Measurements from ENCODE around the gene MXRA7.
"Not testable (repeated sequence)": the region's sequence is repeated elsewhere in the genome, so short reads cannot be mapped to it uniquely, and the experiment has no call there.

Gene MXRA7

GRCh38 chr17:76714822-76715495 lies 4.2 kb upstream of the MXRA7 start:
- DNase-seq, result no peak

GRCh38 chr17:76714336-76714735 lies 3.6 kb upstream of the MXRA7 start:
- DNase-seq, result no peak

DNA sequence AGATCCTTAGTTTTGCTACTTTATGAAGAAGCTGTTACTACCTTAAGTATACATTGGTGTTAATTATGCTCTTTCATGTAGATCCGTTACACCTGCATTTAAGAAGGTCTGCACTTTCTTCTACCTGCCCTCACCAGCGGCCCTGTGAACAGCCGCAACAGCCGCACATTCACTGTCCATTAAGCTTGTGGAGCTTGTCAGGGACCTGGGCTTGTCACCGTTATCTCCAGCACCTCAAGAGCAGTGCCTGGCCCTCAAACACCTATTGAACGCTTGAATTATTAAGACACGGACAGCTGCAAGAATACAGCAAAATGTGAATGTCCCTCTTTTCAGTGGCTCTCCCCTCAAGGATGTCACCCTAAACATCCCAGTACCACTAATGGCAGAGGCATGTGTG lies 3.0 kb upstream of the MXRA7 start:
- DNase-seq, result no peak

GRCh38 chr17:76712321-76712720 lies 1.6 kb upstream of the MXRA7 start:
- DNase-seq, result not testable (repeated sequence)

DNA sequence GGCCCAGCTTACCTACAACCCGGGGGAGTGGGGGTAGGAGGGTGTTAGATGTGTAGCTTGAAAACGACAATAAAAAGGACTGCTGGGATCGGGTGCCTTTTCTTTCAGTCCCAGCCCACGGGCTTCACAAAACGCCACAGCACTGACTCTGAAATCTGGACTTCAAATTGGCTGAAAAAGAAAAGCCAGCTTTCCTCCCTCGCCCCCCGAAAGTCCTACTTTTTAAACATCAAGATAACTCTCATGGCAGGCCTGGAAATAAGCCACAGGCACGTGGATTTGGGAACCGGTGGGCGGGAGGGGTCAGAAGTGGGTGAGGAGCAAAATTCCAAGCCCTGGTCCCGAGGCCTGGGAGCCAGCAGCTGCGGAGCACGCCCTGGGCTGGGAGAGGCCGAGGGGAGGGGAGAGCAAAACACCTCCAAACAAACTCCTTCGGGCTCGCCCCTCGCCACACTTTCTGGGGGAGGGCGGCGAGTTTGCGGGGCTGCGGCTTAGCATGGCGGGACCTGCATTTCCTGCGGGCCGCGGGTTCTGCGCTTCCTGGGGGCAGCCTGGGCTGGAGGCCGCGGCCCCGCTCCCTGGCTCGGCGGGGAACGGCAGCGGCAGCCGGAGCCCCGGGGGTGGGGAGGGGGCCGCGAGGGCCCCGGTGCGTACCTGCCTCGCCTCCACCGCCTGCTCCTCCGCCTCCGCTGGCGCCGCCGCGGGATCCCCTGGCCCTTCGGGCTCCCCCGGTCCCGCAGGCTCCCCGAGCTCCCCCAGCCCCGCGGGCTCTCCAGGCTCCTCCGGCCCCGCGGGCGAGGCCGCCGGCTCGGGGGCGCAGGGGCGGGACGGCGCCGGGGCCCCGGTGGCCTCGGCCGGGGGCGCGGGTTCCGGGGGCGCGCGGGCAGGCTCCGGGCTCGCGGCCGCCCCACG lies 558 bp downstream of the MXRA7 start:
- DNase-seq, result not testable (repeated sequence)

DNA sequence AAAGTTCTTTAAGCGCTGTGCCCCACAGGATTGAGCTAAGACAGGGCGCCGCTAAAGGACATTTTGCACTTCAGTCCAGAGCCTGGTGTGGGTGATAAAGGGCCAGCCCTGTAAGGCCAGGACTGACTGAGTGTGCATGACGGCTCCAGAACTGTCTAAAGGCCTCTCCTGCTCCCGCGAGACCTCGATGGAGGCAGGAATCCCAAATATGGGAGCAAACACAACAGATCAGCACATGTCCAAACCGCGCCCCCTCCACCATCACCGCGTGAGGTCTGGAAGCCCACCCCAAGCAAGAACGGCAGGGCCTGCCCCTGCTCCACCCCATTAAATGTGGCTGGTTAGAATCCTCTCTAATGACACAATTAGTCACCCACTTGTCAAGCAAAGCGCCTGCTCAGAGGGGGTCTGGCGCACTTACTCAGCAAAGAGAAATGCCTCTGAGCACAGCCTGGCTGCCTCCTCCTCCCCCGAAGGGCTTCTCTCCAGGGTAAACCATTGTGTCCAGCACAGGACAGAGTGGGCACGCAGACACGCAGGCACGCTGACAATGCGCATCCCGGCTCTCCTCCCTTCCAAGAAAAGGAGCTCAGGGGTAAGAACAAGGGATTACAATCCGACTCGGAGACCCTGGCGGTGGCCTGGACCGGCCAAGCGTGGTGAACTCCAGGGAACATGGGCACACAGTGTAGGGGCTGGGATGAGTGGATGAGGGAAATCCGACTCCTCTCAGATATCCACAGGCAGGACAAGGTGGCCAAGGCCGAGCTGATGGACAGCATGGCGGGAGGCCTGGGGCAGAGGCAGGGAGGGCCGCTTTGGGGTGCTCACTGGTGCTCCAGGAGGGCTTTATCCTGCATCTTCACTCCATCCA lies 1.5 kb downstream of the MXRA7 start:
- no peak for DNase-seq

DNA sequence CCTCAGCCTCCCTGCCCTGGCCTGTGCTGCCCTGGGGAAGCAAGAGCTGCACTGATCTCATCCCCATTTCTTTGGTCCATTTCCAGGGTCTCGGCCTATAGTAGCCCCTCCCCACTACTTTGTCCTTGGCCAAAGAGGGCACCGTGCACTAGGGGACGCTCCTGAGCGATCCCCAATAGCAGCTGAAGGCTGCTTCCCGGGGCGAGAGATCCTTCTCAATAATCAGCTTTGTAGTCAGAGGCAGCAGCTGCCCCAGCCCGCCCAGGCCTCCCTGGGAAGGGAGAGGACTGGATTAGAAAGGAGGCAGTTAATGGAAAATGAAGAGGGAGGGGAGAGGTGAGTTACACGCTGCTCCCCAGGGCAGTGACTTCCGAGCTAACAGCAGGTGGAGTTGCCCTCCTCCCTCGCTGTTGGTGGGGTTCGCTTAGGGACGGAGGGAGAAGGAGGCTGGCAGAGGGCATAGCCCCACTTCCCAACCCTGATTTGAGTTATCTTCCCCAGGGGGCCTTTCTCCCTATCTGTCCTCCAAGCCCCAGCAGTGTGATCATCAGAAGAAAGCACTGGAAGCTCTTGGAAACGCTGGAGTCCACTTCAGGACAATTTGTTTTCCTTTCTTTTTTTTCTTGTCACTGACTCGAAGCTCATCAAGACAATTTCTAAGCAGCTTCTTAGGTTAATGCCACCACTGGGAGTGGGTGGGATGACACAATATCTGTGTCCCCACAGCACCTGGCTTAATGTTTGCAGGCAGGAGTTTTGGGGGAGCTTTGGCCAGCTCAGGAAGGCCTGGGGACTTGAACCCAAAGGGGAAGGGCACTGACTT lies 2.6 kb downstream of the MXRA7 start:
- no peak for DNase-seq

DNA sequence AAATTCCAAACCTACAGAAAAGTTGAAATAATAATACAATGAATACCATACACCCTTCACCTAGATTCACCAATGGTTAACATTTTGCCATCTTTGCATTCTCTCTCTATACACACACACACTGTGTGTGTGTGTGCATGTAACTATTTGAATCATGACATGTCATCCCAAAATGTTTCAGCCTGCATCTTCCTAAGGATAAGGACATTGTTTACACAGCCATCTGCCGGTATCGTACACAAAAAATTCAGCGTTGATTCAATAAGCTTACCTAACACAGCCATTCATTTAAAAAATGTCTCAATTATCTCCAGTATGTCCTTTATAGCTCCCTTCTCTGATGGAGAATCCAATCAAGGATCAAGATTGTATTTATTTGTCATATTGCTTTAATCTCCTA lies 3.9 kb downstream of the MXRA7 start:
- no peak for DNase-seq

GRCh38 chr17:76704805-76705204 lies 6.0 kb downstream of the MXRA7 start:
- DNase-seq, result no peak

DNA sequence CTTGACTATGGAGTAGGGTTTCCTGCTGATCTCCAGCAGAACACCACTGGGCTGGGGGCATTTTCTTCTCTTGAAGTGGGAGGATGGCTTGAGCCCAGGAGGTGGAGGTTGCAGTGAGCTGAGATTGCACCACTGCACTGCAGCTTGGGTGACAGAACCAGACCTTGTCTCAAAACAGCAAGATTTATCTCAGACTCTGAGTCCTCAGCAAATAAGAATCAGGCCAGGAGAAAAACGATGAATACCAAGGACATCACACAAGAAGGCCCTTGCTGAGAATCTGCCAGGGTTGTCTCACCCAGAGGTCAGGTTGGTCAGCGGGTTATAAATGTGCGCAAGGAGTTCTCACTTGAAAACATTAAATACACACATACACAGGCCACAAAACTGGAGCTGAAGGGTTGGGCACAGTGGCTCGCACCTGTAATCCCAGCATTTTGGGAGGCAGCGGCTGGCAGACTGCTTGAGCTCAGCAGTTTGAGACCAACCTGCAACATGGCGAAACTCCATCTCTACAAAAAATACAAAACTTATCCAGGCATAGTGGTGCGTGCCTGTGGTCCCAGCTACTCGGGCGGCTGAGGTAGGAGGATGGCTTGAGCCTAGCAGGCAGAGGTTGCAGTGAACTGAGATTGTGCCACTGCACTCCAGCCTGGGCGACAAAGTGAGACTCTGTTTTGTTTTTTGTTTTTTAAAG lies 7.7 kb downstream of the MXRA7 start:
- DNase-seq, result no peak

DNA sequence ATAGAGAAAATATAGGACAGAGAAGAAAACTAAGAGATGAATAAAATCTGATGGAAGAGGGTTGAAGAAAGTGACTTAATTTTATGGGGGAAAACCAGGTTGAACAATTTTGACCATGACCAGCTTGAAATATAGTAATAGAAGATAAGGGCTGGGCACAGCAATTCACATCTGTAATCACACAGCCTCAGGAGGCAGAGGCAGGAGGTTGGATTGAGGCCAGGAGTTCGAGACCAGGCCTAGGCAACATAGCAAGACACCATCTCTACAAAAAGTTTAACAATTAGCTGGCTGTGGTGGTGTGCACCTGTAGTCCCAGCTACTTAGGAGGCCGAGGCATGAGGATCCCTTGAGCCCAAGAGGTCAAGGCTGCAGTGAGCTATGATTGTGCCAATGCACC lies 8.7 kb downstream of the MXRA7 start:
- no peak for DNase-seq

- no peak for DNase-seq
Observed at GRCh38 chr17:76701471-76701967, 9.2 kb downstream of the MXRA7 start.

DNA sequence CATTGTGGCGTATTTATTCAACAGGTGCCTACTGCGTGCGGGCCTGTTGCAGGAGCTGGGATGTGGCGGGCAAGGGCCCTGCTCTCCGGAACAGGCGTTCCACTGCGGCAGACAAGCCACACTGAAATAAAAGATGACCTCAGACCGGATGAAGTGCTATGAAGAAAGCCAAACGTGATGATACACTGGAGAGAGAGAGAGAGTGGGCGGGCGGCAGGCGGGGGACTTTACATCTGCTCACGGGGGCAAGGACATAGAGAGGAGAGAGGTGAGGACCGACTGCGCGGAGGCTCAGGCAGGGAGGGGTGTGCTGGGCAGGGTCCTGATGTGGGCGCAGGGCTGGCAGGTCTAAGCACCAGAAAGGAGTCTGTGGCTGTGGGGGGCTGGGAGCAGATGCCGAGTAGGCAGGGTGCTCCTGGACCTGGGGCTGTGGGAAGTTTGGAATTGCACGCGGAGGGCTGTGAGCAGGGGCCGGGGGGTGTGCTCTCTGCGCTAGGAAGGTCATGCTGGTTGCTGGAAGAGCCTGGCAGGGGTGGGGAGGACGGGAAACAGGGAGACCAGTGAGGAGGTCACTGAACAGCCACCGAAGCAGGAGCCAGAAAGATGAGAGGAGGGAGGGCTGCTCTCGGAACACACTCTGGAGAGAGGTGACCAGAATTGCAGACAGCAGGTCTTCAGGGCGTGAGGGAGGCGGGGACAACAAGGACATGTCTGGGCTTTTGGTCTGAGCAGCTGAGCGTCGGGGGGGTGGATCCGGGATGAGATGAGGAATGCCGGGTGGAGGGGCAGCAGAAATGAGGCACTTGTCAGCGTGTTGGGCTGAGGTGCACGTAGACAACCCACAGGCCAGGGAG lies 9.9 kb downstream of the MXRA7 start:
- DNase-seq, result peak; percentile 77

- DNase-seq, result no peak
Observed at GRCh38 chr17:76700270-76700616, 10.5 kb downstream of the MXRA7 start.

GRCh38 chr17:76698466-76698977 lies 12.2 kb downstream of the MXRA7 start:
- DNase-seq, result not testable (repeated sequence)

- DNase-seq, result peak; percentile 62
Observed at GRCh38 chr17:76697702-76698465, 12.9 kb downstream of the MXRA7 start.

GRCh38 chr17:76696763-76697701 lies 13.7 kb downstream of the MXRA7 start:
- no peak for DNase-seq

GRCh38 chr17:76695059-76695831 lies 15.5 kb downstream of the MXRA7 start:
- DNase-seq, result no peak

All from NCI-H510A (cell line).